Gastrocnemius medialis (tissue), 4 donors: Measurements from ENCODE around the gene LILRB2.

Experiments used
- CTCF ChIP-seq, 5 experiments: fragments of 450-650 bp in 3 of 5; fragments of 200-600 bp in 2 of 5; sonication (generic) in 2 of 5; IDR thresholded peaks in 4 of 5; conservative IDR thresholded peaks in 1 of 5; 1 replicate in 4 of 5; 2 replicates in 1 of 5; pipeline ENCODE4 v1.5.1; 2016 to 2019; ENCODE audit warnings: antibody characterized with exemption in 5 of 5, mild to moderate bottlenecking in 3 of 5, moderate library complexity in 3 of 5
- POLR2A ChIP-seq, 2 donors: fragments of 450-650 bp; IDR thresholded peaks; one replicate each; pipeline ENCODE4 v1.6.1; 2017; ENCODE audit warnings: antibody characterized with exemption in 2 of 2, mild to moderate bottlenecking in 2 of 2, moderate library complexity in 2 of 2

GRCh38 chr19:54271106-54271505, 9.8 kb downstream of the LILRB2 start:
- no peak for TF ChIP-seq CTCF (IDR thresholded peaks at IDR 0.05 in 4 of 5, conservative IDR thresholded peaks at IDR 0.05 in 1 of 5)
- no peak for TF ChIP-seq POLR2A (IDR thresholded peaks at IDR 0.05)
